ELF-1 (cell line): ENCODE results near the gene KCTD2.

Experiments
- DNase-seq: peaks from one replicate; pipeline ENCODE4 v3.0.0-alpha.2; 2016; ENCODE audit warnings: low read depth, low spot score

Gene KCTD2

GRCh38 chr17:75077072-75077495, 30.1 kb downstream of the KCTD2 start:
- peak; percentile 79 for DNase-seq

- peak; percentile 71 for DNase-seq
These were observed 30.7 kb downstream of the KCTD2 start for GRCh38 chr17:75077496-75078283.

- peak; percentile 69 for DNase-seq
These were observed 31.4 kb downstream of the KCTD2 start for GRCh38 chr17:75078284-75079022.

GRCh38 chr17:75079023-75079373, 32.0 kb downstream of the KCTD2 start:
- DNase-seq = no peak

- no peak for DNase-seq
These were observed 34.9 kb downstream of the KCTD2 start for GRCh38 chr17:75081611-75082540.

GRCh38 chr17:75082683-75083082, 35.7 kb downstream of the KCTD2 start:
- no peak for DNase-seq

- no peak for DNase-seq
These were observed 37.1 kb downstream of the KCTD2 start for GRCh38 chr17:75084039-75084660.

- DNase-seq = no peak
These were observed 39.6 kb downstream of the KCTD2 start for GRCh38 chr17:75086496-75087181.

- no peak for DNase-seq
These were observed 40.1 kb downstream of the KCTD2 start for GRCh38 chr17:75087182-75087557.

GRCh38 chr17:75087558-75088453, 40.8 kb downstream of the KCTD2 start, which contains the start of gene SLC16A5:
Gene SLC16A5 (plus strand): TSS chr17:75087954. CDS start chr17:75093637, 5,683 bp downstream.
- peak; percentile 95 for DNase-seq

GRCh38 chr17:75088465-75089417, 41.7 kb downstream of the KCTD2 start:
- no peak for DNase-seq

GRCh38 chr17:75090871-75091854, 44.1 kb downstream of the KCTD2 start:
- no peak for DNase-seq

GRCh38 chr17:75091855-75092327, 44.9 kb downstream of the KCTD2 start:
- DNase-seq = no peak

- DNase-seq = peak; percentile 71
These were observed 46.6 kb downstream of the KCTD2 start for GRCh38 chr17:75093548-75094158.

- DNase-seq = no peak
These were observed 47.9 kb downstream of the KCTD2 start for GRCh38 chr17:75094871-75095399.

- peak; percentile 87 for DNase-seq
These were observed 49.1 kb downstream of the KCTD2 start for GRCh38 chr17:75096082-75096625.
